Activated T-cell treated with anti-CD3 and anti-CD28 coated beads for 48 hours (primary cell): Measurements from ENCODE around the gene CCDC196.

Source experiments
- DNase-seq: peaks from one replicate; pipeline ENCODE4 v3.0.0-alpha.2; 2020; ENCODE audit warnings: low read depth

The CCDC196 gene

GRCh38 chr14:66485910-66486421 is at the start of gene CCDC196:
Gene CCDC196, plus strand, starts transcription at chr14:66486371. Its CDS starts 132 bp downstream, at chr14:66486503.
- DNase-seq, result no peak

GRCh38 chr14:66440801-66441200 is 45.4 kb upstream of the CCDC196 start:
- no peak for DNase-seq

GRCh38 chr14:66442953-66443571 is 43.1 kb upstream of the CCDC196 start:
- DNase-seq, result no peak

GRCh38 chr14:66443785-66444184 is 42.4 kb upstream of the CCDC196 start:
- DNase-seq, result no peak

GRCh38 chr14:66444271-66444927 is 41.8 kb upstream of the CCDC196 start:
- DNase-seq, result no peak

GRCh38 chr14:66445936-66446335 is 40.2 kb upstream of the CCDC196 start:
- no peak for DNase-seq

GRCh38 chr14:66453469-66453868 is 32.7 kb upstream of the CCDC196 start:
- DNase-seq, result no peak

- DNase-seq, result no peak
These were observed 26.6 kb upstream of the CCDC196 start for GRCh38 chr14:66459603-66460002.

- no peak for DNase-seq
These were observed 21.9 kb upstream of the CCDC196 start for GRCh38 chr14:66464261-66464660.

GRCh38 chr14:66468778-66469367 is 17.3 kb upstream of the CCDC196 start:
- no peak for DNase-seq

- no peak for DNase-seq
These were observed 14.6 kb upstream of the CCDC196 start for GRCh38 chr14:66471584-66471983.

GRCh38 chr14:66472251-66472650 is 13.9 kb upstream of the CCDC196 start:
- no peak for DNase-seq

GRCh38 chr14:66473223-66473622 is 12.9 kb upstream of the CCDC196 start:
- DNase-seq, result no peak

GRCh38 chr14:66476964-66477363 is 9.2 kb upstream of the CCDC196 start:
- no peak for DNase-seq

- DNase-seq, result no peak
These were observed 8.6 kb upstream of the CCDC196 start for GRCh38 chr14:66477567-66477966.

GRCh38 chr14:66482873-66483272 is 3.3 kb upstream of the CCDC196 start:
- DNase-seq, result no peak

- no peak for DNase-seq
These were observed 2.8 kb upstream of the CCDC196 start for GRCh38 chr14:66483322-66483721.

- no peak for DNase-seq
These were observed 1.1 kb upstream of the CCDC196 start for GRCh38 chr14:66485029-66485428.

GRCh38 chr14:66487164-66487563 is 993 bp downstream of the CCDC196 start:
- no peak for DNase-seq

GRCh38 chr14:66490143-66491111 is 4.3 kb downstream of the CCDC196 start:
- DNase-seq, result no peak

- DNase-seq, result no peak
These were observed 7.6 kb downstream of the CCDC196 start for GRCh38 chr14:66493750-66494149.
